ENCODE measurements around the gene FNDC3B.

Gene FNDC3B

DNA sequence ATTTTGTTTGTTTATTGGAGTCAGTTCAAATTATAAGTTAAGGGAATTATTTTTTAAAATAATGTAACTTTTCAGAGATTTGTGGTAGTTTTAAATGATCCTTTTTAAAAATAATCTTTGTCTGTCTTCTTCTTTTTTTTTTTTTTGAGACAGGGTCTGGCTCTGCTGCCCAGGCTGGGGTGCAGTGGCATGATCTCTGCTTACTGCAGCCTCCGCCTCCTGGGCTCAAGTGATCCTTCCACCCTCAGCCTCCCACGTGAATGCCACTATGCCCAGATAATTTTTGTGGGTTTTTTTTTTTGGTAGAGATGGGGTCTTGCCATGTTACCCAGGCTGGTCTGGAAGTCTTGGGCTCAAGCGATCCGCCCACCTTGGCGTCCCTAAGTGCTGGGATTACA lies 12.6 kb downstream of the FNDC3B start:
- in situ Hi-C loops (cut with HindIII; ENCODE audit: low sequenced_read_pairs) = no loop called here

- in situ Hi-C loops (cut with HindIII; ENCODE audit: low sequenced_read_pairs) = no loop called here
Measured at GRCh38 chr3:172052405-172052804, 13.0 kb downstream of the FNDC3B start.

DNA sequence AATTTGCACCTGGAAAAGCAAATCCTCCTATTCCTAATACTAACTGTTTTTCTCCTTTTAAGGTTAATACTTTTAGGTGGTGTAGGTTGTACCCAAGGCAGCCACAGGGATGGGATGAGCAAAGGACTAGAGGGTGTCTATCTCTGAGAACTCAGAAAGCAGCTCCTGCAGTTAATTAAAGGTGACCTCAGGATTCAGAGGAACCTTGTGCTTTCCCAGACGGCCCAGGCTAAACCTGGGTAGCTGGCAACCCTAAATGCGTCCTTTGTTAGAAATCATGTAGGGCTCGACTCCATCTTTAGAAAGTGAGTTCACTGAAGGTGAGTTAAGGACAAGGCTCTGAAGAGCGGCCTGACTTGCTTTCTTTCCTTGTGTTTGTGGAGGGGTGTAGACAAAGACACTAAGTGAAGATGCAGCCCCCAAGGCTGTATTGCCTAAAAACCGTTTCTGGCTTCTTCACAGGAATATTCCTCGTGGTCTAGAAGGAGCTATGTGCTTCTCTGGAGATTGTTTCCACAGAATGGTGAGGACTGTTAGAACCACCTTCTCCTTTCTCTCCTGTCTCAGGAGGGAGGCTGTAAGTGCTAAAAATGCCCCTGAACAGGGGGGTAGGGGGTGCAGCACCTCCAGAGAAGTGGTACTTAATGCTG lies 14.9 kb downstream of the FNDC3B start:
- in situ Hi-C loops (cut with HindIII; ENCODE audit: low sequenced_read_pairs) = no loop called here

DNA sequence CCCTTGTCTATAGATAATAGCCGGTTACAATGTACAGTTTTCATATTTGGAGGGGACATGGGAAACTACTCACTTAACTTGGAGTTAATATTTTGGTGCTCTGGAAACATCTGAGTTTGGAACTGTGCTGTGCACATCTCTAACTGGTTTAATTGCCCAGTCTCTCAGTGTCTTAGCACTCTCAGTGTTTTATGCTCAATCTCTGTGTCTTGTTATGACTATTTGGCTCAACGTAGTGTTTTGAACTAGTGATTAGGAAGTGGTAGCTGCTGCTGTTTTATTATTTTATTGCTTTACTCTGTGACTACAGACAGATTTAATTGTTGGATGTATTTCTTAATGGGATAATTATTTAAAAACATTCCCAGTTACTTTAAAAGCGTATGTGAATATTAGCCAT lies 17.0 kb downstream of the FNDC3B start:
- in situ Hi-C loops (cut with HindIII; ENCODE audit: low sequenced_read_pairs) = no loop called here

GRCh38 chr3:172057059-172057458 lies 17.7 kb downstream of the FNDC3B start:
- in situ Hi-C loops (cut with HindIII; ENCODE audit: low sequenced_read_pairs) = no loop called here

GRCh38 chr3:172057624-172058327 lies 18.4 kb downstream of the FNDC3B start:
- in situ Hi-C loops (cut with HindIII; ENCODE audit: low sequenced_read_pairs) = no loop called here

GRCh38 chr3:172059532-172059931 lies 20.2 kb downstream of the FNDC3B start:
- in situ Hi-C loops (cut with HindIII; ENCODE audit: low sequenced_read_pairs) = no loop called here

- in situ Hi-C loops (cut with HindIII; ENCODE audit: low sequenced_read_pairs) = no loop called here
Measured at GRCh38 chr3:172060234-172060633, 20.9 kb downstream of the FNDC3B start.

DNA sequence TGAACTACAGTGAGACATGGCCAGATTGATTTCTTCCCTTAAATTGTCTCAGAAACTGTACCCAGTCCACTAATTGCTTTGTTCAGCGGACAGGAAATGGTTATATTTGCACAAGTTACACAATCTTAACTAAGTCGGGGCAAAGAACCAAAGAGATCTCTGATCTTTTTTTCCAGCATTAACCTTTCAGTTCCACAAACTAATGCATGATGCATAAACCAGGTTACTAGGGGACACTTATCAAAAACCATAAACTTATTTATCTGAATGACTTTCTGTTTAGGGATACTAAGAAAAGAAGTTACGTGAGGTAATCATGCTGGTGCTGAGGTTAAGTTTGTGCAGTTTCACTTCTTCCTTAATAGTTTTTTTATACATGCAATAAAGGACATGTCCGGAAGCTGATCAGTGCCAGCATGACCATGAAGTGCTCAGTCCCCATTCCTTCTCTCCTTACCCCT lies 22.4 kb downstream of the FNDC3B start:
- in situ Hi-C loops (cut with HindIII; ENCODE audit: low sequenced_read_pairs) = no loop called here

DNA sequence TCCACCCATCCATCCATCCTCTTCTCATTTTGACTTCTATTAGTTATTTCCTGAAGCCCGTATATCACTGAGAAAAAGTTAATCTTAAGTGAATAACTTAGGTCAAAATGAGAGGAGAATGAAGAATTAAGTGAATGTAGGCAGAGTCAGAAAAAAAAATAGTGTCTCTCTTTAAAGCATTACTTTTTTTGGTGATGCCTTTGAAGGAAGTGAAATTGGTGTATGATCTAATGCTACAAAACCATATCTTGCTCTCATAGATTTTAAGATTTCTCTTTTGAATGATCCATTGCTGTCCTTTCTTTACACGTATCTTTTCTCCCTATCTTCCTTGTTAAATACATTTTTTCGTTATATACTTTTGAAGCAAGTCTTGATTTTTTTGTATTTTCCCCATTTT lies 23.4 kb downstream of the FNDC3B start:
- in situ Hi-C loops (cut with HindIII; ENCODE audit: low sequenced_read_pairs) = no loop called here

DNA sequence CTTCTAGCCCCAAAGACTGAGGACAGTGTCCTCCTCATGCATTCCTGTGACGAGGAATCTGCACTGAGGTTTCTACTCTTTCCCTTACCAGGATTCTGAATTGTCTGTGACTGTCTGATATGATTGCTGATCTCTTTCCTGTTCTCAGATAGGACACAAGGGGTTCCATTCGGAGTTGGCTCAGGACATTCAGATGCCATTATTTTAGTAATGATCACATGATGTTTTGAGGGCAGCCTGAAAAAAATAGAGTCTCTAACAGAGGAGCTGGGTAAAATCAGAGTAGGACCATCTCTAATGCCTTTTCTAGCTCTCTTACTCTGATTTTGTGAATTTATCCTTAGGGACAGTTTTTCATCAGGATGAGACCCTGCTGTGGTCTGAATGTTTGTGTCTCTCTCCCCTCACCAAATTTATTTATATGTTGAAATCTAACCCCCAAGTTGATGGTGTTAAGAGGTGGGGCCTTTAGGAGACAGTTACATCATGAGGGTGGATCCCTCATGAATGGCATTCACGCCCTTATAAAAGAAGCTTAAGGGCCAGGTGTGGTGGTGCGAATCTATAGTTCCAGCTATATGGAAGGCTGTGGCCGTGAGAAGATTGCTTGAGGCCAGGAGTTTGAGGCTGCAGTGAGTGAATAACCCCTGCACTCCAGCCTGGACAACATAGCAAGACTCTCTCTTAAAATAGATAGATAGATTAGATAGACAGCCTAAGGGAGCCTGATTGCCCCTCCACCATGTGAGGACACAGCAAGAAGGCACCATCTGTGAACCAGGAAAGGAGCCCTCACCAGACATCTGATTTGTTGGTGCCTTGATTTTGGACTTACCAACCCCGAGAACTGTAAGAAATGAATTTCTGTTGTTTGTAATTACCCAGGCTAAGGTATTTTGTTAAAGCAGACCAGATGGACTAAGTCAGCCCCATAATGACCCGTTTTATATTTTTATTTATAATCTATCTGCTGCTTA lies 24.4 kb downstream of the FNDC3B start:
- in situ Hi-C loops (cut with HindIII; ENCODE audit: low sequenced_read_pairs) = no loop called here

- in situ Hi-C loops (cut with HindIII; ENCODE audit: low sequenced_read_pairs) = no loop called here
Measured at GRCh38 chr3:172065527-172065926, 26.1 kb downstream of the FNDC3B start.

DNA sequence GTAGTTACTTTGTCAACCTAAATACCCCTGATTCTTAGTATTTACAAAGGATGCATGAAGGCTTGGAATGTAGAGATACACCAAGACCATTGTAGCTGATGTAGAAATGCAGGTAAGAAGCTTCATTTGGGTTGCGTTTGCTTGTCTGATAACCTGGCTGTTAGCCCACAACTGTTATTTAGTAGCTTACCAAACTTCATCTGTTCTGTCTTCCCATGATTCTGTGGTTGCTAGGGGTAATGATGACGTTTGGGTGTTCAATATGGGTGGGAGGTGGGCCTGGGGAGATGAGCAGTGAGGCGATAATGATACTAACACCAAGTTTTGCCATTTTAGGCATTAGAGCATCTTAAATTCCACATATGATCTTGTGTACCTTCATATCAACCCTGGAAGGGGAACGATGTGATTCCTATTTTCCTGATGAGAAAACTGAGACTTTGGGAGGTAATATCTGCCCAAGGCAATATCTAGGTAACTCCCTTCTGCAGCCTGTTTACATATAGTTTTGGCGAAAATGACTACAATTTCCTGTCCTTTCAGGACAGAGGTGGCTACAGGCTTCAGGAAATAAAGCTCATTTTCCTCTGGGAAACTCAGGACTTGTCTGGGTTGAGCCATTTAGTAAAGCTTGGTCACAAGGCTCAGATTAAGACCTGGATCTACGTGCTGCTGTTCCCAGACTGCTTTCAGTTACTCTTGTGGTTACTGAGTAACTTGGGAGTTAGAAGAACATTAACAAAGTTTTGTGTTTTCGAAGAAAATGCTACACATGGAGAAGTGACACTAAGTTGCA lies 26.8 kb downstream of the FNDC3B start:
- in situ Hi-C loops (cut with HindIII; ENCODE audit: low sequenced_read_pairs) = no loop called here

DNA sequence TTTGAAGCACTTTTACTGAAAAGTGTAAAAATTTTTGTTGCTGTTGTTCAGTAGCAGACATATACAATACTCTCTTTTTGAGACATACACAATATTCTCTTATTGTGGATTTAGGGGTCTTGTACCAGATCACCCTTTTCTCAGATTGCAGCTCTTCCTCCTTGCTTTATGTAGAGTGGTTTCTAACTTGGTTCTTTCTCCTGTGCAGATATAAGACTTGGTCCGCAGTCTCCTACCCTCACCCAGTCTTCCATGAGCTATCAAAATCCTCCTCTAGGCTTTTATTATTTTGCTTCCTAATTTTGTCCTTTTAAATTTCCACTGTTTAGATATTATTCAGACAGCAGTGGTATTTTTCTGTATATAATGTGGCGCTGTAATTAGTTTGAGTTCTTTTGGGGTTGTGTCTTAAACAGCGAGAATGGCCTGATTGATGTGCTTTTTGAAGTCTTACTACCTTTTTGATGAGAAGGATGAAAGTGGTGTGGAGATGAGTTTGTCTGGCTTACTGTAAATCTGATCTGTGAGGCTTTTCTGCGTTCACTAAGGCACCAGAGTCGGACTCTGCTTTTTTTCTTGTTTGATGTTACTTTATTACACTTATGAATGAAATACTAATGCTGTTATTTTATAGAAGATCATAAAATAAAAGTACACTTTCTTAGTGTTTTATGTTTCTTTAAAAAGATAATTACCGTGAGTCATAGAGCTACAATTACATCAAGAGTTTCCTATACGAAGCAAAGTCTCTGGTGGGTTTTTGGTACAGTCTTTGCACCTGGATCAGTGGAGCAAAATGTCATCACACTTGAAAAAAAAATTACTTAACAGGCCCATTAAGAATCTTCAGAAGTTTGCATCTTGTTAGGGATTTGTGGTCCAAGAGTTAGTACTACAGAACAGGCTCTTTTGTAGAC lies 27.8 kb downstream of the FNDC3B start:
- in situ Hi-C loops (cut with HindIII; ENCODE audit: low sequenced_read_pairs) = no loop called here

- in situ Hi-C loops (cut with HindIII; ENCODE audit: low sequenced_read_pairs) = no loop called here
Measured at GRCh38 chr3:172067837-172068440, 28.6 kb downstream of the FNDC3B start.

DNA sequence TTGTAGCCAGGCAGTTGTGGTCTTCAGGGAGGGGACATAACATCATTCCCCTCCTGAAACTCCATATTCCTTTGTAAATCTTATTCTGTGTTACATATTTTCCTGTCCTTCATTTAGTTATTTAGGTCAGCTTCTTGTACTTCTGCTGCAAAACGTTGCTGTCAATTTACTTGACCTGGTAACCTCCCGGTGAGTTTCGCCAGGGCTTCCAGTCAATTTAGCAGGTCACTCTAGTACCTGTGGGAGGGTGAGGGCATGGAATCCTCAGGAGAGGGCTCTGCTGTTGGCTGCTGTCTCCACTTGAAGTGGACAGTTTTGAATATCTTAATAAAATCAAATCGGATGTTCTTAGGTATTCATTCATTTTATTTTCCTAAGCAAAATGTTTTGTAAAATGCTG lies 29.6 kb downstream of the FNDC3B start:
- in situ Hi-C loops (cut with HindIII; ENCODE audit: low sequenced_read_pairs) = no loop called here

- in situ Hi-C loops (cut with HindIII; ENCODE audit: low sequenced_read_pairs) = no loop called here
Measured at GRCh38 chr3:172069478-172069877, 30.1 kb downstream of the FNDC3B start.

DNA sequence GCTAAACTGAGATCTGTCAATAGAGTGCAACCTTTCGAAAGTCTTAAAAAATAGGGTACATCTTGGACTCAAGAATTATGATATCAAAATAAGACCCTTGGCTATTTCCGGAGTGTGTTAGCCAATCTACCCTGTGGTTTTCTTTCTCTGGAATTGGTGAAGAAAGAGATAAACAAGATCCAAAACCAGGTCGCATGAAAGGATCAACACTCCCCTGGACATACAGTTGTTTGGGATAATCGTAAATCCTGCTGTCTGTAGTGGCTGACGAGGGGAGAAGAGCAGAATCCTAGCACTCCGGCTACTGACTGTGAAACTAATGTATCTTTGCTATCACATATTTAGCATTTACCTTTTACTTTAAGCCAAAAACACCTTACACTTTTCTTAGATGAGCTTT lies 30.9 kb downstream of the FNDC3B start:
- in situ Hi-C loops (cut with HindIII; ENCODE audit: low sequenced_read_pairs) = no loop called here

GRCh38 chr3:172070802-172071201 lies 31.4 kb downstream of the FNDC3B start:
- in situ Hi-C loops (cut with HindIII; ENCODE audit: low sequenced_read_pairs) = no loop called here

Measured in DLD1 (cell line).